Nephron (organoid): ENCODE measurements around the gene GPSM3.
A peak's percentile ranks its signal among the peaks of the same experiment; 100 is the strongest.

Source experiments
- H3K27ac Mint-ChIP-seq, 3 experiments: 2 replicates each; pipeline ENCODE4 v1.8.0; 2020; ENCODE audit warnings: mixed read lengths in 3 of 3, mild to moderate bottlenecking in 2 of 3, moderate library complexity in 1 of 3
- H3K27me3 Mint-ChIP-seq: 2 replicates; pipeline ENCODE4 v1.8.0; 2021; ENCODE audit warnings: low read depth, mild to moderate bottlenecking, moderate library complexity, mixed read lengths
- H3K36me3 Mint-ChIP-seq: 2 replicates; pipeline ENCODE4 v1.8.0; 2020; ENCODE audit warnings: low read depth, mixed read lengths
- H3K4me1 Mint-ChIP-seq: 2 replicates; pipeline ENCODE4 v1.8.0; 2020; ENCODE audit warnings: mixed read lengths
- H3K4me3 Mint-ChIP-seq, 3 experiments: 2 replicates each; pipeline ENCODE4 v1.8.0; 2020; ENCODE audit warnings: mild to moderate bottlenecking in 3 of 3, mixed read lengths in 3 of 3, moderate library complexity in 2 of 3
- H3K9me3 Mint-ChIP-seq: 2 replicates; pipeline ENCODE4 v1.8.0; 2020; ENCODE audit warnings: mixed read lengths
- CTCF ChIP-seq, 3 experiments: fragments of 200-600 bp; sonication (generic); IDR thresholded peaks; one replicate each; pipeline ENCODE4 v1.5.0; 2021; ENCODE audit warnings: antibody characterized with exemption in 3 of 3; ENCODE audit not compliant: unreplicated experiment in 3 of 3

GPSM3 gene

GRCh38 chr6:32182555-32182981 lies 9.9 kb downstream of the GPSM3 start:
- no peak for TF ChIP-seq CTCF (IDR thresholded peaks at IDR 0.05; ENCODE audit: unreplicated experiment in 3 of 3)
- H3K4me3 Mint-ChIP-seq = no peak overlapping the region
- H3K4me1 Mint-ChIP-seq = peaks cover 44% of the 10 kb centered on the region
- no peaks in the 10 kb centered on the region for H3K27me3 Mint-ChIP-seq
- H3K9me3 Mint-ChIP-seq = no peaks in the 10 kb centered on the region
- H3K36me3 Mint-ChIP-seq = peaks cover 44% of the 10 kb centered on the region
- H3K27ac Mint-ChIP-seq = peak overlapping the region in 1 of 3 experiments; percentile 48

- H3K27ac Mint-ChIP-seq = no peak overlapping the region
- H3K4me3 Mint-ChIP-seq = no peak overlapping the region
- H3K36me3 Mint-ChIP-seq = peaks cover 39% of the 10 kb centered on the region
- no peaks in the 10 kb centered on the region for H3K27me3 Mint-ChIP-seq
- H3K4me1 Mint-ChIP-seq = peaks cover 40% of the 10 kb centered on the region
- no peak for TF ChIP-seq CTCF (IDR thresholded peaks at IDR 0.05; ENCODE audit: unreplicated experiment in 3 of 3)
- no peaks in the 10 kb centered on the region for H3K9me3 Mint-ChIP-seq
These were observed 10.4 kb downstream of the GPSM3 start for GRCh38 chr6:32181915-32182529.

GRCh38 chr6:32181148-32181702 lies 11.2 kb downstream of the GPSM3 start:
- Mint-ChIP-seq H3K27me3 (no peaks in the 10 kb centered on the region), H3K4me1 (peaks cover 40% of the 10 kb centered on the region), H3K9me3 (no peaks in the 10 kb centered on the region), H3K4me3 (peak overlapping the region; percentile 77 to 89 (median 87)), H3K36me3 (peaks cover 31% of the 10 kb centered on the region), H3K27ac (no peak overlapping the region)
- TF ChIP-seq CTCF (IDR thresholded peaks at IDR 0.05; ENCODE audit: unreplicated experiment in 3 of 3) = no peak

GRCh38 chr6:32179766-32180405 lies 12.6 kb downstream of the GPSM3 start:
- Mint-ChIP-seq H3K27ac (peak overlapping the region; percentile 55 to 71 (median 59)), H3K4me1 (peaks cover 34% of the 10 kb centered on the region), H3K9me3 (no peaks in the 10 kb centered on the region), H3K4me3 (peak overlapping the region; percentile 77 to 89 (median 87)), H3K36me3 (peaks cover 22% of the 10 kb centered on the region), H3K27me3 (no peaks in the 10 kb centered on the region)
- TF ChIP-seq CTCF (IDR thresholded peaks at IDR 0.05; ENCODE audit: unreplicated experiment in 3 of 3) = no peak

GRCh38 chr6:32178547-32179440 lies 13.6 kb downstream of the GPSM3 start:
- TF ChIP-seq CTCF (IDR thresholded peaks at IDR 0.05; ENCODE audit: unreplicated experiment in 3 of 3) = no peak
- Mint-ChIP-seq H3K4me3 (peak overlapping the region; percentile 87 to 96 (median 89)), H3K27ac (peak overlapping the region; percentile 98 to 100 (median 99)), H3K4me1 (peaks cover 41% of the 10 kb centered on the region), H3K36me3 (peaks cover 22% of the 10 kb centered on the region), H3K9me3 (no peaks in the 10 kb centered on the region), H3K27me3 (no peaks in the 10 kb centered on the region)
